ENCODE data around the gene CNGA1. TPM values are rescaled to one million over a fixed set of nuclear protein-coding genes. Genes with fewer than 3 reads are reported as not detected.
A peak's percentile ranks its signal among the peaks of the same experiment; 100 is the strongest.
"Not testable (repeated sequence)": the region's sequence is repeated elsewhere in the genome, so short reads cannot be mapped to it uniquely, and the experiment has no call there.

CNGA1 gene
- polyA plus RNA-seq, 3 donors from 2014 or later: not detected

DNA sequence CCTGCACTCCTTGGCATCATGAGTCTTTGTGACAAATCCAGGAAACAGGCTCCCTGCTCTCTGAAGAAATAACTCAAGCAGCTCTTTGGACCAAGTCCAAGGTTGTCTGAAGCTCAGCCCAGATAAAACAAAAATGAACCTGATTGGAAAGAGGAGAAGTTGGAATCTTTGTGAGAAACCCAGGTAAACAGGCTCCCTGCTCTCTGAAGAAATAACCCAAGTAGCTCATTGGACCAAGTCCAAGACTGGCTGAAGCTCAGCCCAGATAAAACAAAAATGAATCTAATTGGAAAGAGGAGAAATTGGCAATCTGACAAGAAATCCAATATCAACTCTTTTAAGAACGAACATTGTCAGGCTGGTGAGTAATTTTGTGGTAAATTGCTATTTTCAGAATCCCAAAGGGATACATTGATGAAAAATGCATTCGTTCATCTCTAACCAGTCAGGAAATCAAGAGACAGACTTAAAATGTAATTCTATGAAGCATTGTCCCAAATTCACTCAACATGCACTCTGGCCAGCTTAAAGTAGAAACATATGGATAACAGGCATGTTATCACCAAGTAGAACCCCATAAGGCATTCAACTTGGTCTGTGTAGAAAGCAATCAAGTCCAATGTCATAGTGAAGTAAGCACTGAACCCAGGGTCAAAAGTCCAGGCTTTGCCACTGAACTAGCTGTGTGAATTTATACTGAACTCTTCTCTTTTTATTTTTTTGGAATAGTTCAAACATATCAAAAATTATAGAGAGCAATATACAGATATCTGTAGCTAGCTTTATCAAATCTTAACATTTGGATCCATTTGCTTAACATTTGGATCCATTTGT, 85.3 kb downstream of the CNGA1 start:
- Mint-ChIP-seq H3K9me3 (no peaks in the 10 kb centered on the region), H3K27me3 (ENCODE audit: low read depth in 3 of 3) (peaks cover 3 to 6% (median 4%) of the 10 kb centered on the region in 3 donors), H3K4me1 (peaks cover 5 to 8% of the 10 kb centered on the region in 2 donors), H3K4me3 (no peak overlapping the region), H3K27ac (no peak overlapping the region), H3K36me3 (no peaks in the 10 kb centered on the region)
- no peak for DNase-seq

DNA sequence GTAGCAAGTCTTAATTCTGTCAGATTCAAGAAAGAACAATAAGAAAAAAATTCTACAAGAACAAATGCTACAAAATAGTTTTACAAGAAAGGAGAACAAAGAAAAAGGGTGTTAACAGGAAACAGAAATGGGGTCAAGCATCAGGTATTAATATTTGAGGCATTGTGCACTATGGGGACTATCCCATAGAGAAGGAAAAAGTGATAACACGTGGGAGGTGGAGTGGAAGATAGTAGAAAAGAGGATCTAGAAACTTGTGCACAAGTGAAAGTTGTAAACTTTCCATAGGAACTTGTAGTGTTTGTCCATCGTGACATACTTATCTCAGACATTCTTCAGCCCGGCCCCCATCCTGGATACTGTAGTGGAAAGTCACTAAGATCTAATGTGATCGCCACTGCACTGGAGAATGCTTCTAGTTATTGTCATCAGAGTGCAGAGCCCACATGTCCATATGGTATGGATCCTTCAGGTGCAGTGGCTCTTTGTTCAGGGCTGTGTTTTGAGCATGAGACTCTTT, 86.7 kb downstream of the CNGA1 start:
- Mint-ChIP-seq H3K36me3 (no peaks in the 10 kb centered on the region), H3K27me3 (ENCODE audit: low read depth in 3 of 3) (peaks cover 4 to 7% (median 5%) of the 10 kb centered on the region in 3 donors), H3K4me3 (no peak overlapping the region), H3K27ac (no peak overlapping the region), H3K9me3 (no peaks in the 10 kb centered on the region), H3K4me1 (peaks cover 5 to 8% of the 10 kb centered on the region in 2 donors)
- no peak for DNase-seq

DNA sequence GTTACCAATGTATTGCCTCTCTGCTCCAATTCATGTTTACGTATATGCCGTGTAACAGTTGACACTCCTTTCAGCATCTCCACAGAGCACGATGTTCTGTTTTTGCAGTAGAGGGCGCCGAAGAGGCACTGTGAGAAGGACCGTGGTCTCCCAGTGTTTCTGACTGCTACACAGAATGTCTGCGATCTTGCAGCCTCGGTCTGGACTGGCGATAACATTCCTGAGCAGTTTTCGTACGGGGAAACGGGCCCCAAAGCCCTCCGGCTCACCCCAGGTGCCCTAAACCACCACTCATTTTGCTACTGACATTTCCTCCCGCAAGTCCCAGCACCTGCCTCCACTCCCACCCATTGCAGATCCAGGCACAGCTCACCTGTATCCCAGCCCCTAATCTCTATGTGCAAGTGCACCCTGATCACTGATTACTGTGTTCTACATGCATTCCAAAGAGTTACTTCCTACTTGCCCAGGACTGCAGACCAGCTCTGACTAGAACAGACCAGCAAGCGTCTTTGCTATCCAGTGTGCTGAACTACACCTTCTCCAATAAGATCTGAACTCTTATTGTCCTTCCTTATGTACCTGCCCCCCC, 89.7 kb downstream of the CNGA1 start:
- H3K36me3 Mint-ChIP-seq: no peaks in the 10 kb centered on the region
- H3K27ac Mint-ChIP-seq: no peak overlapping the region
- peaks cover 4 to 13% (median 5%) of the 10 kb centered on the region in 3 donors for H3K27me3 Mint-ChIP-seq (ENCODE audit: low read depth in 3 of 3)
- peak; percentile 23 to 47 (median 35) for DNase-seq
- H3K4me1 Mint-ChIP-seq: peaks cover 5 to 8% of the 10 kb centered on the region in 2 donors
- no peaks in the 10 kb centered on the region for H3K9me3 Mint-ChIP-seq
- H3K4me3 Mint-ChIP-seq: peak overlapping the region in 2 of 5 donors; percentile 15 to 56

DNA sequence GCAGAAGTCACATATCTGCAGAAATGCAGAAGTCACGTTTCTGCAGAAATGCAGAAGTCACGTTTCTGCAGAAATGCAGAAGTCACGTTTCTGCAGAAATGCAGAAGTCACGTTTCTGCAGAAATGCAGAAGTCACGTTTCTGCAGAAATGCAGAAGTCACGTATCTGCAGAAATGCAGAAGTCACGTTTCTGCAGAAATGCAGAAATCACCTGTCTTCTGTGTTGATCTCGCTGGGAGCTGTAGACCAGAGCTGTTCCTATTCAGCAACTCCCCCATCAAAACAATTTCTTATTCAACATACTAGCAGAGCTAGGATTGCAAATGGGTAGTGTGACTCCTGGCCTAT, 93.2 kb downstream of the CNGA1 start:
- H3K9me3 Mint-ChIP-seq, H3K36me3 Mint-ChIP-seq, H3K27ac Mint-ChIP-seq, H3K4me1 Mint-ChIP-seq, DNase-seq, H3K4me3 Mint-ChIP-seq: not testable (repeated sequence)
- peaks cover 6 to 16% (median 11%) of the 10 kb centered on the region in 3 donors for H3K27me3 Mint-ChIP-seq (ENCODE audit: low read depth in 3 of 3)

DNA sequence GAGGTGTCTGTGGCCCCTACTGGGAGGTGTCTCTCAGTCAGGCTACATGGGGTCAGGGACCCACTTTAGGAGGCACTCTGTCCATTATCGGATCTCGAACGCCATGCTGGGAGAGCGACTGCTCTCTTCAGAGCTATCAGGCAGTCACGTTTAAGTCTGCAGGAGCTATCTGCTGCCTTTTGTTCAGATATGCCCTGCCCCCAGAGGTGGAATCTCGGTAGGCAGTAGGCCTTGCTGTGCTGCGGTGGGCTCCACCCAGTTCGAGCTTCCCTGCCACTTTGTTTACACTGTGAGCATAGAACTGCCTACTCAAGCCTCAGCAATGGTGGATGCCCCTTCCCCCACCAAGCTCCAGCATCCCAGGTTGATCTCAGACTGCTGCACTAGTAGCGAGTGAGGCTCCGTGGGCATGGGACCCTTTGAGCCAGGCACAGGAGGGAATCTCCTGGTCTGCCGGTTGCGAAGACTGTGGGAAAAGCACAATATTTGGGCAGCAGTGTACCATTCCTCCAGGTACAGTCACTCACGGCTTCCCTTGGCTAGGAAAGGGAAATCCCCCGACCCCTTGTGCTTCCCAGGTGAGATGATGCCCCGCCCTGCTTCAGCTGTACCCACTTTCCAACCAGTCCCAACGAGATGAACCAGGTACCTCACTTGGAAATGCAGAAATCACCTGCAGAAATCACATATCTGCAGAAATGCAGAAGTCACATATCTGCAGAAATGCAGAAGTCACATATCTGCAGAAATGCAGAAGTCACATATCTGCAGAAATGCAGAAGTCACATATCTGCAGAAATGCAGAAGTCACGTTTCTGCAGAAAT, 93.8 kb downstream of the CNGA1 start:
- not testable (repeated sequence) for H3K4me1 Mint-ChIP-seq, H3K9me3 Mint-ChIP-seq, H3K36me3 Mint-ChIP-seq, DNase-seq, H3K27ac Mint-ChIP-seq, H3K4me3 Mint-ChIP-seq
- H3K27me3 Mint-ChIP-seq (ENCODE audit: low read depth in 3 of 3): peaks cover 6 to 13% (median 10%) of the 10 kb centered on the region in 3 donors

DNA sequence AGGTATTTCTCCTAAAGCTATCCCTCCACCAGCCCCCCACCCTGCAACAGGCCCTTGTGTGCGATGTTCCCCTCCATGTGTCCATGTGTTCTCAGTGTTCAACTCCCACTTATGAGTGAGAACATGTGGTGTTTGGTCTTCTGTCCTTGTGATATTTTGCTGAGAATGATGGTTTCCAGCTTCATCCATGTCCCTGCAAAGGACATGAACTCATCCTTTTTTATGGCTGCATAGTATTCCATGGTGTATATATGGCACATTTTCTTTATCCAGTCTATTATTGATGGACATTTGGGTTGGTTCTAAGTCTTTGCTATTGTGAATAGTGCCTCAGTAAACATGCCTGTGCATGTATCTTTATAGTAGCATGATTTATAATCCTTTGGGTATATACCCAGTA, 99.3 kb downstream of the CNGA1 start:
- DNase-seq, H3K4me3 Mint-ChIP-seq, H3K36me3 Mint-ChIP-seq, H3K9me3 Mint-ChIP-seq, H3K27ac Mint-ChIP-seq: not testable (repeated sequence)
- peaks cover 2 to 11% (median 10%) of the 10 kb centered on the region in 3 donors for H3K27me3 Mint-ChIP-seq (ENCODE audit: low read depth in 3 of 3)
- H3K4me1 Mint-ChIP-seq: peaks cover 21 to 24% of the 10 kb centered on the region in 2 donors

DNA sequence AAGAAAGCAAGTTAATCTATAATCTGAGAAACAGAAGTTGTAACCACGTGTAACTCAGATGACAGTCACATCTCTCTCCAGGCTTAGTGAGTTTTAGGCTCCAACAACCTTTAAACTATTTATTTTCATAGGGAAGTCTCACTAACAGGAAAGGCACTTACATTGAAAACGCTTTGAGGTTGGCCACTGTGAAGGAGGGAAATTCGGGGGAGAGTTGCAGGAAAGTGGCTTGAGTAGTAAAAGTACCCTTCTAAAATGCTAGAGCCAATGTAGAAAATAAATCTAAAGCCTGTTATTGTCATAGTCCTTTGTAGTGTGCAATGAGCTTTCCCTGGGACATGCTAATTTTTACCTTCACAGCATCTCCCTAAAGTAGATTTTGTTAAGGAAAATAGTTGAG, 101.1 kb downstream of the CNGA1 start:
- H3K4me1 Mint-ChIP-seq: peaks cover 23 to 24% of the 10 kb centered on the region in 2 donors
- no peaks in the 10 kb centered on the region for H3K9me3 Mint-ChIP-seq
- peaks cover 0 to 5% (median 2%) of the 10 kb centered on the region in 3 donors for H3K36me3 Mint-ChIP-seq
- peak overlapping the region in 4 of 6 donors; percentile 17 to 92 (median 81) for H3K27ac Mint-ChIP-seq
- H3K4me3 Mint-ChIP-seq: peak overlapping the region; percentile 89 to 99 (median 95)
- peaks cover 2 to 10% (median 4%) of the 10 kb centered on the region in 3 donors for H3K27me3 Mint-ChIP-seq (ENCODE audit: low read depth in 3 of 3)
- no peak for DNase-seq

DNA sequence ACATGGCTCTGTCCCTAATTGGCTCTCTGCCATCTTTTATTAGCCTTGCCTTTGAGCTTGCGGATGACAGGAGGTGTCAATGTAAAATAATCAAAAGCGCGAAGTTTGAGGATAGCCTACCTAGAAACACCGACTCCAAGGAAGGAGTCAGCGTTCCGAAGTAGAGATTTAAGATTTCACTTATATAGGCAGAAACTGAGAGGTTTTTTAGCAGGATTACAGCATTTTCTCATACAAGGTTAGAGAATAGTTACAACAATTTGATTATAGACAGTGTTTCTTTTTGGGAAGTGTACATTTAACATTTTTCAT, 101.6 kb downstream of the CNGA1 start:
- H3K36me3 Mint-ChIP-seq: peaks cover 0 to 7% (median 6%) of the 10 kb centered on the region in 3 donors
- peak overlapping the region; percentile 89 to 99 (median 95) for H3K4me3 Mint-ChIP-seq
- peak overlapping the region; percentile 16 to 92 (median 80) for H3K27ac Mint-ChIP-seq
- peaks cover 2 to 6% (median 4%) of the 10 kb centered on the region in 3 donors for H3K27me3 Mint-ChIP-seq (ENCODE audit: low read depth in 3 of 3)
- H3K9me3 Mint-ChIP-seq: no peaks in the 10 kb centered on the region
- DNase-seq: no peak
- H3K4me1 Mint-ChIP-seq: peaks cover 23 to 24% of the 10 kb centered on the region in 2 donors

DNA sequence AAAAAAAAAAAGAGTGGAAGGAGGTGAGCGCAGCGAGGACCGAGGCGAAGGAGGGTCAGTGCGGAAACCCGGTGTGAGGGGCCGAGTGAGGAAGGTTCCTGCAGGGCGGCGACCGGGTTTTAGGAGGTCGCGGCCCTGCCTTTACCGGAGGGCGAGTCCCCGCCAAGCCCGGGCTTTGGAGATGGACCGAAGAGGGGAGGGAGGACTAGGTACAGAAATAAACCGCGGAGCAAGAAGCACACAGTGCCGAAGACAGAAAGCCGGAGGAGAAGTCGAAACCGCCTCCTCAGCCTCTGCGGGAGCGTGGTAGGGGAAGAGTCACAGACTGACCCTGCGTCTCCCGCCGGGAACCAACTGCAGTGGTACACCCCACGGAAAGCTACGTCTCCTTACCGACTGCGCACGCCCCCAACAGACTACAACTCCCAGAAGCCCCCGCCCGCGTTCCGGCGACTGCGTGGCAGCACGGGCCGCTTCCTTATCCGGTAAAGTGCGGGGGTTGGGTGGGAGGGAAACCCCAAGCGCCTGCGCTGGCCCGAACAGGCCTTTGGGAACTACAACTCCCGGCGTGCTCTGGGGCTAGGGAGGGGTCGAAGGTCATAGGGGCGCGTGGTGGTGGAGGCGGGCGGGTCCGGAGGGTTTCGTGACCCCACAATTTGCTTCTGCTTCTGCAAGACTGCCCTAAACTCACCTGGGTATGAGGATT, 102.1 kb downstream of the CNGA1 start, which contains the start of gene NFXL1:
NFXL1 (minus strand) TSS at position 364 of the 706 bp plus-strand sequence. CDS start 380 bp downstream, outside the sequence.
- Mint-ChIP-seq H3K4me1 (peaks cover 23 to 24% of the 10 kb centered on the region in 2 donors), H3K27ac (peak within 1 kb of the TSS; percentile 53 to 92 (median 89)), H3K36me3 (peaks cover 0 to 7% (median 6%) of the 10 kb centered on the region in 3 donors), H3K4me3 (peak within 1 kb of the TSS; percentile 89 to 99 (median 95)), H3K27me3 (ENCODE audit: low read depth in 3 of 3) (peaks cover 0 to 4% (median 4%) of the 10 kb centered on the region in 3 donors), H3K9me3 (no peaks in the 10 kb centered on the region)
- peak; percentile 90 to 92 (median 90) for DNase-seq

DNA sequence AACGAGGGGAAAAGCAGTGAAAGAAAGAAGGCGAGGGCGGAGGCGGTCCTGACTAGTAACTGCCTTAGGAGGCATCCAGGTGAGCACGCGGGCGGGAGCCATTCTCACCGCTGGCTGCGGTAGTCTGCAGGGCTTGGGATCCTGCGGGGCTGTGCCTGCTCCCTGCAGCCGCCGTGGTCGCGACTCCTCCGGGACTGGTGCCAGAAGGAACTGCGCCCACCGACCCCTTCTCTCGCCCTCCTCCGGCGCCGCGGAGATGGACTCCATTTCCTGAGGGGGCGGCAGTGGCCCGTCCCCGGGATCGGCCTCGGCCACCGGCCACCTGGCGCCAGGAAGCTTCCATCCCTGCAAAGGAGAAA, 102.6 kb downstream of the CNGA1 start:
- peak in 1 of 3 donors; percentile 19 for DNase-seq
- Mint-ChIP-seq H3K36me3 (peaks cover 0 to 12% (median 6%) of the 10 kb centered on the region in 3 donors), H3K27me3 (ENCODE audit: low read depth in 3 of 3) (peaks cover 0 to 4% (median 4%) of the 10 kb centered on the region in 3 donors)

DNA sequence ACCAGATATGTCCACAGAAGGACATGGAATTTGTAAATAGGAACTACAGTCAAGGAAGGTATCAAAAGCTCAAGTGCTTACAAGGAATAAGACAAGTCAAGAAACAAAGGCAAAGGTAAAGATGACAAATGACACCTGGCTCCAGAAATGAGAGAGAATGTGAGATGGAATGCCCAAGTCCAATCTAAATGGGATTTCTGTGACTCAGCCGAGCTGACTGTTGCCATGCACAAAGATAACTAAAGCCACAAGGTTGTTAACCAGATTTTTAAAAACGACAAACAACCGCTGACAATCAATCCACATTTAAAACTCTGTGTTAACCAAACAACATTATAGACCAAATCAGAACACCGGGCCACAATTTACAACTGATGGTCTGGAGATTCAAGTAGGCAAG, 103.2 kb downstream of the CNGA1 start:
- Mint-ChIP-seq H3K9me3 (no peaks in the 10 kb centered on the region), H3K4me1 (peaks cover 23 to 24% of the 10 kb centered on the region in 2 donors), H3K27ac (peak overlapping the region; percentile 53 to 92 (median 86)), H3K4me3 (peak overlapping the region; percentile 89 to 99 (median 95)), H3K27me3 (ENCODE audit: low read depth in 3 of 3) (peaks cover 0 to 4% (median 4%) of the 10 kb centered on the region in 3 donors), H3K36me3 (peaks cover 0 to 14% (median 8%) of the 10 kb centered on the region in 3 donors)
- peak in 1 of 3 donors; percentile 19 for DNase-seq

More for the DNA sequence above, 102.6 kb downstream of the CNGA1 start:
- Mint-ChIP-seq H3K4me3 (peak overlapping the region; percentile 89 to 99 (median 95)), H3K9me3 (no peaks in the 10 kb centered on the region), H3K27ac (peak overlapping the region; percentile 53 to 92 (median 89)), H3K4me1 (peaks cover 23 to 24% of the 10 kb centered on the region in 2 donors)

DNA sequence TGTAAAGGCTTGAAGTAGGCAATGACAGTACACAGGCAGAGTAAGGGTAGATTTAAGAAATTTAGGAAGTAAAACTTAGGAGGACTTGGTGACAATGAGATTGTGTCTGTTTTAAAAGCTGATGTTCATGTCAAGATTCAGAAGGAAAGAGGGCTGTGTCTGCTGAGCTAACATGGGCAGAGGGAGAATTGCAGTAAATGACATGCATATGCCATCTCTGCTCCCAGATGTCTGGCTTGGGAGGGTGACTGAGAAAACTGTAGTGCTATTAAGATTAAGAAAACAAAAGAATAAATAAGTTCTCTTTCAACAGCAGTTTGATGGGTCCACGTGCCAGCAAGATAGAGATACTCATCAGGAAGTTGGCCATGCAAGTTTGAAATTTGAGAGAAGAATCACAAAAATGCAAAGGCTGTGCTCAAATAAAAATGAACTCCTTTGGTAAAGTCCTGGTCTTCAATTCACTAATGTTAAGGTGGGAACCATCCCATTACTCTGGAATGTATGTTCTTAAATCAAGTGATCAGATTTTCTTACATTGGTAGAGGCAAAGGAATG, 109.3 kb downstream of the CNGA1 start:
- no peaks in the 10 kb centered on the region for H3K27me3 Mint-ChIP-seq (ENCODE audit: low read depth in 3 of 3)
- H3K36me3 Mint-ChIP-seq: peaks cover 8 to 36% (median 24%) of the 10 kb centered on the region in 3 donors
- peaks cover 0 to 2% of the 10 kb centered on the region in 2 donors for H3K4me1 Mint-ChIP-seq
- no peak overlapping the region for H3K4me3 Mint-ChIP-seq
- DNase-seq: no peak
- peak overlapping the region in 1 of 6 donors; percentile 11 for H3K27ac Mint-ChIP-seq
- no peaks in the 10 kb centered on the region for H3K9me3 Mint-ChIP-seq

All from immature natural killer cell (primary cell).